CD4-positive, alpha-beta T cell treated with Interleukin-6 for 4 hours (primary cell): ENCODE results near the gene RAD23B.

ENCODE experiments used
- DNase-seq: peaks from one replicate; pipeline ENCODE4 v3.0.0-alpha.2; 2020; ENCODE audit warnings: mixed read lengths

The RAD23B gene

GRCh38 chr9:107337676-107338590 is 54.9 kb downstream of the RAD23B start:
- no peak for DNase-seq

GRCh38 chr9:107338911-107339659 is 56.0 kb downstream of the RAD23B start:
- DNase-seq: no peak

- peak; percentile 88 for DNase-seq
These were observed 58.0 kb downstream of the RAD23B start for GRCh38 chr9:107340920-107341632.

GRCh38 chr9:107342476-107343161 is 59.5 kb downstream of the RAD23B start:
- DNase-seq: no peak

DNA sequence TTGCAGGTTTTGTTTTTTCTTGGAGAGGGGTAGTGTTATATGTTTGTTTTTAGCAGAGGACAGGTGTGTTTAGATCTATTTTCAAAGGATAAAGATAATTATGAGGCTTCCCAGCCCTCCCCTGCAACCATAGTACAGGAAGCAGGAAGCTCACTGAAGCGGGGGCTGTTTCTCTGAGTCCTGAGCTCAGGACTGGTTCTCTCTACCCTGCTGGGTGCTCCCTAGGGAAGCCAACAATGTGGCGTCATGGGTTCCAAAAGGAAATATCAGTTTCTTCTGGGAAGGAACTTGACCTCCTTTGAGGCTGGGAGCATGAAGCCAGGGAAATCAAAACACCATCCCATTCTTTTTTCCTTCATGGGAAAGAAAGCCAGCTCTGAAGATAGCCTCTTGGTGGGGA is 62.2 kb downstream of the RAD23B start:
- DNase-seq: no peak

GRCh38 chr9:107348836-107349235 is 65.8 kb downstream of the RAD23B start:
- no peak for DNase-seq

DNA sequence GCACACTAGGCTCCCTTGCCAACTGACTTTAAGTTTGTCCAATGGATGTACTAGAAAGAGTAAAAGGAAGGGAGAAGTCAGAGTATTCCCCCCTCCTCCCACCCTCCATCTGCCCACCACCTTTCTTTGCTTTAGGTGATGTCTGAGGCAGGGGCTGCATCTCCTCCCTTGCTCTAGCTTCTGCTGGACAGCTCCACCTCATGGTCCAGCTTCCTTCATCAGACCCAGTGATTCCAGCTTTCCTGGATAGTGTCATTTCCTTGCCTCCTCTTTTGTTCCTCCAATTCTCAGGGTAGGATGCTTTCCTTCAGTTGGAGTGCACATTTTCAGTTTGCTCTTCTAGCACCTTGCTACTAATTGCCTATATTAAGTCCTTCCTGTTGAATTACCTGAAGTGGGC is 67.4 kb downstream of the RAD23B start:
- DNase-seq: no peak

DNA sequence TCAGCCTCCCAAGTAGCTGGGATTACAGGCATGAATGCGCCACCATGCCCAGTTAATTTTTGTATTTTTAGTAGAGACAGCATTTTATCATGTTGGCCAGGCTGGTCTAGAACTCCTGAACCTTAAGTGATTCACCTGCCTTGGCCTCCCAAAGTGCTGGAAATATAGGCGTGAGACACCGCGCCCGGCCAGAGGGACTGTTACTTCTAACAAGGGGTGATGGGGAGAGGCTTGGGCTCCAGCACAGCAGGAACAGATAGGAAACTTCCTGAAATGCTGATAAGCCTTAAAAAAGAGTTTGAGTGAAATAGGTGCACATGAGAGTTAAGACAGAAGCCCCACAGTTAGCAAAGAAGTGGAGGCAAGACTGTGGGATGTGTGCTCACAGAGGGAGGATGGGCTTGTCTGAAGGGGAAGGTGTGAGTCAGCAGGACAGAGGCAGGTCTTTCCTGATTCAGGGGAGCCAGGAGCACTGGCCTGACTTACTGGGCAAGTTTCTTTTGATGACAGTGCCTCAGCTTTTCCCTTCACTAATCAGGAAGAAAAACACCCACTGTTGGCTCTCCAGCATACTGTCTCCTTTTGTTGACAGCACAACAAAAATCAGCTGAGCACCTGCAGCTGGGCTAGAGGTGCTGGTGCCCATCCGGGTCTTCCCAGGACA is 68.4 kb downstream of the RAD23B start:
- no peak for DNase-seq

DNA sequence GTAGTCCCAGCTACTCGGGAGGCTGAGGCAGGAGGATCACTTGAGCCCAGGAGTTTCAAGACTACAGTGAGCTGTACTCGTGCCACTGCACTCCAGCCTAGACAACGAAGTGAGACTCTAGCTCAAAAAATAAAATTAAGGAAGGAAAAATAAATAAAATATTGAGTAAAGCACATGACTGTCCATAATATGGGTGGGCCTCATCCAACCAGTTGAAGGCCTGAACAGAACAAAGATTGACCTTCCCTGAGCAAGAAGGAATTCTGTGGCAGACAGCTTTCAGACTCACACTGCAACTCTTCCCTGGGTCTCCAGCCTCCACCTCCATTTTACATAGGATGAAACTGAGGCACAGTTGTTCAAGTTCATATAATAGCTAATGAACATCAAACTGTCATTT is 72.3 kb downstream of the RAD23B start:
- no peak for DNase-seq

GRCh38 chr9:107358986-107359385 is 75.9 kb downstream of the RAD23B start:
- DNase-seq: no peak

DNA sequence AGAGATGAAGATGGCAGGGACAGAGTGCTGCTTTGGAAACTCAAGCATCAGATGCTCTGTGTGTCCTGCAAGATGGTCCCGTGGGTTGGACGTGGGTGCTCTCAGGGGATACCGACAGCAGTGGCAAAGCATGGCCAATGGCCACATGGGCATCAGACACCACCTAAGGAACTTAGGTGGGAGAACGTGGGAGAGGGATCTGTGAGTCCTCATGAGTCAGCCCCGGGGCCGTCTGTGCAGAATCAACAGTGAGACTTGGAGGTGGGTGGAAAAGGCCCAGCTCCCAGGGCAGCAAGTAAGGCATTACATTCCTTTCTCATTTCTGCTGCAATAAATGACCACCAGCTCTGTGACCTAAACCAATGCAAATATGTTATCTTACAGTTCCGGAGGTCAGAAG is 77.0 kb downstream of the RAD23B start:
- no peak for DNase-seq

DNA sequence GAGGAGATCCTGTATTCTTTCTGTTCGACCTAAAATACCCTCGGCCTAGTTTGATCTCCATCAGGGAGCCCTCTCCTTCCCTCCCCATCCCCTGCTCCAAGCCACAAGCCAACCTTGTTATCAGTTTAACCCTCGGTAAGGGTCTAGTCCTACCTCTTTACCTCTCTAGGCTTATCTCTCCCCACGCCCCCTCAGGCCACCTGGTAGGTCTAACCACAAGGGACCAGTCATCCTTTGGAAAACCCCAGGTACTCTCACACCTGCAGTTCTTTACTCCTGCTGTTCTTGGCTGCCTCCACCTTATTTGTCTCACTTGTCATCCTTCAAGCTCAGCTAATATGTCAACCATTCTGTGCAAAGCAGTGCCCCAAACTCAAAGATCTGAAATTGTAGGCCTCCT is 78.7 kb downstream of the RAD23B start:
- no peak for DNase-seq

DNA sequence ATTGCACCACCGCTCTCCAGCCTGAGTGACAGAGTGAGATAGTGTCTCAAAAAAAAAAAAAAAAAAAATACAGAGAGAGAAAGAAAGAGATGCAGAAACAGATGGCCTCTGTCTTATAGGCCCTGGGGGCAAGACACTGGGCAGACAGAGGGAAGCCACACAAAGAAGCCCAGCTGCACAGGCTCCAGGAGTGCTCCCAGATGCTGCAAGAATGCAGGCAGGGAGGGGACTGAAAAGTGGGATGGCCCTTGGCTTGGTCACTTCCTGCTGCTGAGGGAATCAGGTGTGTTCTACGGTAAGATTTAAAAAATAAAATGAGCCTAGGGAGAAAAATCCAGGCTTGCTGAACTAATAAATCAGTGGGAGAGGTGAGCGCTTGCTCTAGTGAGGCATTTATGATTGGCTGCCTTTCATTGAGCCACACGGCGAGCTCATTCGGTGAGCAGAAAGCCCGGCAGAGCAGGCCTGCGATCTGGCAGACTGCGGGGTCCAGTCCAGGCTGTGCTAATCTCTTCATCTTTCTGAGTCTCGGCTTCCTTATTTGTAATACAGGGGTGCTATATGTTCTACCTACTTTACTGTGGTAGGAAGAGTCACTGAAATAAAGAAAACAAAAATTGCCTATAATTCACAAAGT is 80.6 kb downstream of the RAD23B start:
- DNase-seq: no peak

GRCh38 chr9:107367727-107368502 is 84.8 kb downstream of the RAD23B start:
- no peak for DNase-seq

DNA sequence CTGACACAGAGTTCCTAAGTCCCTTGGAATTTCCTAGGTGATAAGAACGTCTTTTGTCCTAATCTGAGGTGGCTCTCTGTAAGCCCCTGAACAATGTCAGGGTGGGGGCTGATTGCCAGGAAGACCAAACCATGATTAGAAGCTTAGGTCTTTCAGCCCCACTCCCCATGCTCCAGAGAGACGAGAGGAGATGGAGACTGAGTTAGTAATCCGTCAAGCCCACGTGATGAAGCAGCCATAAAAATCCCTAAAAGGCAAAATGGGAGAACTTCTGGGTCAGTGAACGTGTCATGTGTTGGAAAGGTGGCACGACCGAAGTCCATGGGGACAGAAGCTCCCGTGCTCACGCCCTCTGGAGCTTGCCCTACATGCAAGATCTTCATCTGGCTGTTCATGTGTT is 85.6 kb downstream of the RAD23B start:
- no peak for DNase-seq

DNA sequence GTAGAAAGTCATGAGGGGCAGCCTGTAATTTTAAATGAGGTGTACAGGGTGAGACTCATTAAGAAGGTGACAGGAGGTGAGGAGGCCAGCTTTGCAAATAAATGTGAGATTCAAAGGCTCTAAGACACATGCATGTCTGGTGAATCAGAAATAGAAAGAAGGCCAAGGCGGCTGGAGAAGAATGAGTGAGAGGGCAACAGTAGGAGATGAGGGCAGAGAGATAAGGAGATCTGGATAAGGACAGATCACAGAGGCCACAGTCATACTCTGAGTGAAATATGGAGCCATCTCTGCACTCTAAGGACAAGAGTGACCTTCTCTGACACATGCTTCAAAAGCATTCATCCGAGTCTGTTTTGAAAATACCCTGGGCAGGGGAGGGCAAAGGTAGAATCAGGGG is 90.7 kb downstream of the RAD23B start:
- DNase-seq: no peak

DNA sequence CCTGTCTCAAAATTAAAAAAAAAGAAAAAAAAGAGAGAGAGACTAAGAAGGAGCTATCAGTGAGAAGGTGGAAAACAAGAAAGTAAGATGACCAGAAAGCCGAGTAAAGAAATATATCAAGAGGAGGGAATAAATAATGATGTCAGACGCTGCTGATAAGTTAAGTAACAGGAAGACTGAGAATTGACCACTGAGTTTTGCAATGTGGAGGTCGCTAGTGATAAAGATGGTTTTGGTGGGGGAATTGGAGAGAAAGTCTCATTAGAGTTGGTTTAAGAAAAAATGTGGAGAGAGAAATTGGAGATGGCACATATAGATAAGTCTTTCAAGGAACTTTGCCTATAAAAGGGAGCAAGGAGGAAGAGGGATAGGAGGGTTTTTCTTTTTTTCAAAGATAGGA is 91.9 kb downstream of the RAD23B start:
- no peak for DNase-seq

DNA sequence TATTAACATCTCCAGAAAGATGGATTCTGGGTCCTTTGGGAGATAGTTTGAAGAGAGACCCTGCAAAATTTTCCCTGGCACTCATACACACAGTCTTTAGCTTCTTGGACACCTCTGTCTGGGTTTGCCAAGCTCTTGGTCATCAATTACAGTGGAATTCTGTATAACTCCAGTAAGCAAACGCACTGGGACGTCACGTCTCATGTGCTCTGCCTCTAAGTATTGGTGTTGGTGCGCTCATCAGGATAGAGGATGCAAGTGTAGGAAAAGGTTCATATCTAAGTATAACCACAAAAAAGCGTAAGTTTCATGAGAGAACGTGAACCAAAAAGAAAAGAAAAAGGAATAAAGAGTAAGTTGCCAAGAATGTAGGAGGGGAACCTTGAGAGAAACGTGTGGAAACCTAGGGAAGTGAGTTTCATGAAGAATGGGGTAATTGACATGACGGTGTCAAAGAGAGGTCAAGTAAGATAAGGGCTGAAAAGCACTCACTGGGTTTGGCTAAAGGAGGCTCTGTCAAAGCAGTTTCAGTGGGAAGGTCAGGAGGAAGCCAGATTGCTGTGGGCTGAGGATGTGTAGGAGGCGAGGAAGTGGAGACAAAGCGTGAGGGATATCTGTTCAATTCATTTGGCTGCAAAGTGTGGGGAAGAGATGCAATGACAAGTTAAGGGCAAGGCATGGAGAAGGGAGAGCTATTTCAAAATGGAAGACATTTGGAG is 92.7 kb downstream of the RAD23B start:
- DNase-seq: no peak

GRCh38 chr9:107378006-107378405 is 94.9 kb downstream of the RAD23B start:
- no peak for DNase-seq
